Lower leg skin (tissue), 4 donors: ENCODE data around the gene CES3. TPM values are rescaled to one million over a fixed set of nuclear protein-coding genes. Genes with fewer than 3 reads are reported as not detected.

Source experiments
- DNase-seq, 2 donors: peaks; one replicate each; pipeline ENCODE4 v3.0.0-alpha.2; 2019; ENCODE audit warnings: low spot score in 2 of 2
- H3K4me3 ChIP-seq: fragments of 200-600 bp; sonication (generic); 2 replicates; pipeline ENCODE4 v1.5.1; 2017; ENCODE audit warnings: mild to moderate bottlenecking, low read depth; ENCODE audit not compliant: poor library complexity, severe bottlenecking
- POLR2A ChIP-seq, 2 donors: fragments of 450-650 bp; IDR thresholded peaks; one replicate each; pipeline ENCODE4 v1.6.1; 2016 to 2017; ENCODE audit warnings: antibody characterized with exemption in 2 of 2, mild to moderate bottlenecking in 1 of 2, moderate library complexity in 1 of 2
- WGBS, 2 donors: methylation state at CpG; one replicate each; pipeline ENCODE4 v1.1.5; 2018; 5-methylcytosine and 5-hydroxymethylcytosine counted together
- intact Hi-C: fragments of 100-400 bp; cut with DNase I; formaldehyde crosslinking; loops from one replicate; pipeline ENCODE4 v1.15.0; 2023; ENCODE audit warnings: low total_unique reads
- total RNA-seq, 4 donors: library from RNA; depleted of rRNA; stranded (reverse); fragments of >200 nt; gene quantifications; one replicate each; pipeline ENCODE4 v1.1.0, GENCODE V29; 2016
- TF ChIP-seq, protein P1 (sequence below), 3 donors: fragments of 450-650 bp; IDR thresholded peaks; one replicate each; pipeline ENCODE4 v1.5.1; 2016; ENCODE audit warnings: antibody characterized with exemption in 3 of 3, mild to moderate bottlenecking in 3 of 3, moderate library complexity in 2 of 3

Gene CES3
- total RNA-seq, 4 donors from 2014 or later = 0.59 to 1.3 (median 1.2) TPM

DNA sequence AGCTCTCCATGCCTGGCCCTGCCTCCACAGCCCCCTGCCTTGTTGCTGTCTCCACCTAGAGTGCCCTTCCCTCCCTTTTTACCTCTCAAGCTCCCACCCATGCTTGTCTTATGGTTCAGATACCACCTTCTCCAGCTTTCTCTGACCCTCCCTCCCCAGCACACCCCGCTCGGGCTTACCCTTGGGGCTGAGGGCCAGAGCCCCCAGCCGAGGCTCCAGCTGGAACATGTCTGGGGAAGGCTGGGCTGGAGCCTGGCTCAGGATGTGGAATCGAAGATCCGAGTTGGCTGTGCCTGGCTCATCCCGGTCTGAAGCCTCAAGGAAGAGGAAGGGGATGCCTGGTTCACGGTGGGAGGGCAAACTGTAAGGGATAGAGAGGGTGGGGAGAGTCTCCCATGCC is 46.0 kb upstream of the CES3 start:
- intact Hi-C loops = no loop called here
- TF ChIP-seq POLR2A (IDR thresholded peaks at IDR 0.05) = no peak
- H3K4me3 ChIP-seq = no peak overlapping the region
- WGBS, 2 donors = 69 to 70% methylated on average over 7 of the region's 7 CpGs
- DNase-seq = no peak

DNA sequence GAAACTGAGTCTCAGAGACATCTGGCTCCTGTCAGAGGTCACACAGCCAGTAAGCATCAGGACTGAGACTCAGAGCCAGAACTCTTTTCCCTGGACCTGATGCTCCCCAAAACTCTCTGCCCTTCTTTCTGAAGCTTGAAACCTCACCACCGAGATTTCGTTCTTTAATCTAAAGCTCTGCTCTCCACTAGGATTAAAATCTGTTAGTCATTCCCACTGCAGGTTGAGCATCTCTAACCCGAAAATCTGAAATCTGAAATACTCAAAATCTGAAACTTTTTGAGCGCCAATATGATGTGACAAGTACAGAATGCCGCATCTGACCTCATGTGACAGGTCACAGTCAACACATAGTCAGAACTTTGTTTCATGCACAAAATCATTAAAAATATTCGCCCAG is 44.5 kb upstream of the CES3 start:
- 84 to 88% methylated on average over 6 of the region's 6 CpGs for WGBS, 2 donors
- H3K4me3 ChIP-seq = no peak overlapping the region
- TF ChIP-seq POLR2A (IDR thresholded peaks at IDR 0.05) = no peak
- TF ChIP-seq, protein P1, sequence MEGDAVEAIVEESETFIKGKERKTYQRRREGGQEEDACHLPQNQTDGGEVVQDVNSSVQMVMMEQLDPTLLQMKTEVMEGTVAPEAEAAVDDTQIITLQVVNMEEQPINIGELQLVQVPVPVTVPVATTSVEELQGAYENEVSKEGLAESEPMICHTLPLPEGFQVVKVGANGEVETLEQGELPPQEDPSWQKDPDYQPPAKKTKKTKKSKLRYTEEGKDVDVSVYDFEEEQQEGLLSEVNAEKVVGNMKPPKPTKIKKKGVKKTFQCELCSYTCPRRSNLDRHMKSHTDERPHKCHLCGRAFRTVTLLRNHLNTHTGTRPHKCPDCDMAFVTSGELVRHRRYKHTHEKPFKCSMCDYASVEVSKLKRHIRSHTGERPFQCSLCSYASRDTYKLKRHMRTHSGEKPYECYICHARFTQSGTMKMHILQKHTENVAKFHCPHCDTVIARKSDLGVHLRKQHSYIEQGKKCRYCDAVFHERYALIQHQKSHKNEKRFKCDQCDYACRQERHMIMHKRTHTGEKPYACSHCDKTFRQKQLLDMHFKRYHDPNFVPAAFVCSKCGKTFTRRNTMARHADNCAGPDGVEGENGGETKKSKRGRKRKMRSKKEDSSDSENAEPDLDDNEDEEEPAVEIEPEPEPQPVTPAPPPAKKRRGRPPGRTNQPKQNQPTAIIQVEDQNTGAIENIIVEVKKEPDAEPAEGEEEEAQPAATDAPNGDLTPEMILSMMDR (IDR thresholded peaks at IDR 0.05) = no peak
- intact Hi-C loops = no loop called here
- DNase-seq = no peak

DNA sequence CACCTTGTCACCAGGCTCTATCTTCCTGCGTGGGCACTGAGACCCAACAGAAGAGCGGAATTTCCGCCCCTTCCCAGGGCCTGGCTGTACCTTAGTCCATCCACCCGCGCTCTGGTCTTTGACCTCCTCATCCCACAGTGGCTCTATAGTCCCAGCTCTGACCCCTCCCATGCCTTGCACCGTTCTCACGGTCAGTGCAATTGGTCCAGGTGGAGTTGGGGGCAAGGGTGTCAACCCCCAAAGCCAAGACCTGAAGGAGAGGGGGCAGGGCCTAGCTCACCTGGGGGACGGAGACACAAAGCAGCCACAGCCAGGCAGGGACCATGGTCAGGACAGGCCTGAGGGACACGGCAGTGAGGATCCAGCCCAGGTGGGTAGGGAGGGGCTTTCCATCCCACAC is 43.3 kb upstream of the CES3 start:
- WGBS, 2 donors = 80 to 88% methylated on average over 8 to 9 of the region's 9 CpGs
- DNase-seq = no peak
- H3K4me3 ChIP-seq = no peak overlapping the region
- intact Hi-C loops = no loop called here
- TF ChIP-seq POLR2A (IDR thresholded peaks at IDR 0.05) = no peak
- TF ChIP-seq, protein P1 (IDR thresholded peaks at IDR 0.05) = no peak

DNA sequence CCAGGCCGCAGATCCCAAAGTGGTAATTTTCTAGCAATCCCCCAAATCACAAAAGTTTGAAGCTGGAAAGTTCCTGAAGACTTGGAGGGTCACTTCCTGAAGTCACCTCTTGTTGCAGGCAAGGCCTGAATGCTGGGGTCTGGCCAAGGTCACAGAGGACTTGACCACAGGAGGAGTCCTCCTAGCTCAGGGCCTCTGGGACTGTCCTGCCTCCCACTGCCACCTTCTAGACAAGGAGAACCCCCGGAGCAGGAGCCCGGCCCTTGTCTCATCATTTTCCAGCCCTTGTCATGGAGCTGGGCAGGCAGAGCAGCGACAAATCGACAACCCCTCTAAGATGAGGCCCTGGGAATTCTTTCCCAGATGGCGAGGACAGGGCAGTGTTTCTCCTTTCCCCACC is 42.7 kb upstream of the CES3 start:
- no peak for TF ChIP-seq POLR2A (IDR thresholded peaks at IDR 0.05)
- TF ChIP-seq, protein P1 (IDR thresholded peaks at IDR 0.05) = no peak
- no peak for DNase-seq
- WGBS, 2 donors = 86 to 89% methylated on average over 6 of the region's 6 CpGs
- H3K4me3 ChIP-seq = no peak overlapping the region
- intact Hi-C loops = no loop called here

DNA sequence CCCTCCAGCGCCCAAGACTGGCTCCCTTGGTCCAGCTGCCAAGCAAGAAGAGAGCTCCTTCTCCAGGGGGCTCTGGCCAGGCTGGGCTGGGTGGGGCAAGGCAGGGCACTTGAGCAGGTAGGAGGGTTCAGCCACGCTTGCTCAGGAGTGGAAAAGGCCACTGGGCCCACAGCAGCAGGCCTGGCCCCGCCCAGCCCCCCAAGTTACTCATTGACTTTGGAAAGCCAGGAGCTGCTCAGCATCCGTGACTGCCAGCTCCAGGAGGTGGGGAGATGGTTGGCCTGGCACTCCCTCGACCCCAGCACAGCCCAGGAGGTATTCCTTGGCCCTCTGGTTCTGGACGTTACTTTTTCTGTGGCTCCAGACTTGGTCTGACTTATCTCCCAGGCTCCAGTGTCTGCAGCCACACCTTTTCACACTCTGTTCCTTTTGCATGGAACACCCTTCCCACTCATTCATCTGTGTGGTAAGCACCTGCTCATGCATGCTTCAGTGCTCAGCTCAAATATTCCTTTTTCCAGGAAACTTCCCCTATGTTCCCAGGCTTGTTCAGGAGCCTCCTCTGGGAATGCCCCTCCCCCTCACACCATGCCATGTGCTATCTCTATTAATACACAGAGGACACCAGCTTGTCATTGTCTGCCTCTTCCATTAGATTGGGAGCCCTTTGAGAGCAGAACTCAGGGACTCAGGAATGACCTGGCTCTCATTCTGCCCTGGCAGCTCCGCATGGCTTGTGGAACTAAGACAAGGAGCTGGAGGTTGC is 42.1 kb upstream of the CES3 start, which contains the start of gene CDH16:
Gene CDH16 (minus strand): TSS at position 83 of the 766 bp plus-strand sequence. CDS start 820 bp downstream, outside the sequence.
- H3K4me3 ChIP-seq = no peak within 1 kb of the TSS
- WGBS, 2 donors = 74 to 86% methylated on average over 6 to 7 of the region's 7 CpGs
- DNase-seq = no peak
- TF ChIP-seq, protein P1 (IDR thresholded peaks at IDR 0.05) = no peak
- TF ChIP-seq POLR2A (IDR thresholded peaks at IDR 0.05) = no peak
- intact Hi-C loops = no loop called here

DNA sequence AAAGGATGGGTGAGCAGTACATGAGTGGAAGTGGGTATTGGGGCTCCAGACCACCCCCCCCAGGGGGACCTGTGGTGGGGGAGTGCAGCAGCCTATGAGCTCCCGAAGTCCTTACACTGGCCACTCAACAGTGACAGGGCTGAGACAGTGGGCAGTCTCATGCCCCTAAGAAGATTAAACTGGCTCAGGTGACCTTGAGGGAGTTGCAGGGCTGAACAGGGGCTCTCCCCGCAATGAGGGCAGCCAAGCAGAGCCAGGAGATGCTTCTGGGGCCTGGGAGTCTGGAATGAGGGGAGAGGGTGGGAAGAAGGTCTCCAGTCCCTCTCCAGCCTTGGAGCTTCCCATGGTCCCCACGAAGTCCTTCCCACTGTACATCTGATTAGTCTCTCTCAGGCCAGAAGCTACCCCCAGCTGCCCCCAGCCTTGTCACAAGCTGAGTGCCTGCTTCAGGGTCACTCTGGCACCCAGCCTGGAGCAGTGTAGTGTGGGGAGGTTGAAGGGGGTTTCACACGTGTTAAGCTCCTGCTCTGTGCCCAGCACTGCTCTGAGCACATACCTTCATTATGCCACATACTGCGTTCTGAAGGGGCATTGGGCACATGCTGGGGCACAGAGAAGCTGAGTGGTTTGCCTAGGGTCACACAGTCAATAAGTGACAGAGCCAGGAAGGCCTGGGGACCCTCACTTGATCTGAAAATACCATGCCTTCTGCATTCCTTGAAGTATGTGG is 41.3 kb upstream of the CES3 start:
- no peak for DNase-seq
- no peak overlapping the region for H3K4me3 ChIP-seq
- 53 to 71% methylated on average over 5 of the region's 5 CpGs for WGBS, 2 donors
- TF ChIP-seq, protein P1 (IDR thresholded peaks at IDR 0.05) = no peak
- no peak for TF ChIP-seq POLR2A (IDR thresholded peaks at IDR 0.05)
- intact Hi-C loops = no loop called here
